K562 (cell line): ENCODE data around the gene CLDN15. TPM values are rescaled to one million over a fixed set of nuclear protein-coding genes. Genes with fewer than 3 reads are reported as not detected.

Experiments used
- ATF1 ChIP-seq, 2 experiments: fragments of 450-650 bp in 1 of 2; IDR thresholded peaks; 2 replicates each; pipeline ENCODE4 v1.6.1; 2016; ENCODE audit warnings: missing compliant biosample characterization in 1 of 2, missing genetic modification characterization in 1 of 2
- BHLHE40 ChIP-seq: IDR thresholded peaks from 2 replicates; pipeline ENCODE4 v1.6.1; 2011; ENCODE audit warnings: low read length, improper control_type of control experiment
- BMI1 ChIP-seq: fragments of 150-350 bp; IDR thresholded peaks from 2 replicates; pipeline ENCODE4 v1.6.1; 2014; ENCODE audit warnings: low read length
- CBFA2T2 ChIP-seq: fragments of 450-650 bp; conservative IDR thresholded peaks from 2 replicates; pipeline ENCODE4 v1.6.1; 2017; ENCODE audit warnings: mild to moderate bottlenecking
- CHCHD3 ChIP-seq: fragments of 250-450 bp; sonication (Bioruptor Pico); IDR thresholded peaks from 2 replicates; pipeline ENCODE4 v2.1.2; 2022; ENCODE audit warnings: mild to moderate bottlenecking
- CREB5 ChIP-seq: fragments of 250-450 bp; sonication (Bioruptor Pico); IDR thresholded peaks from 2 replicates; pipeline ENCODE4 v1.5.0; 2020; ENCODE audit warnings: mild to moderate bottlenecking
- CSDE1 ChIP-seq, 2 experiments: fragments of 450-650 bp; IDR thresholded peaks; 2 replicates each; pipeline ENCODE4 v1.6.1; 2016; ENCODE audit warnings: mild to moderate bottlenecking in 1 of 2
- HDGF ChIP-seq: fragments of 450-650 bp; IDR thresholded peaks from 2 replicates; pipeline ENCODE4 v1.6.1; 2016
- LARP7 ChIP-seq: fragments of 450-650 bp; IDR thresholded peaks from 2 replicates; pipeline ENCODE4 v1.6.1; 2016
- PYGO2 ChIP-seq: fragments of 450-650 bp; IDR thresholded peaks from 2 replicates; pipeline ENCODE4 v1.6.1; 2016; ENCODE audit warnings: mild to moderate bottlenecking, missing genetic modification characterization, moderate library complexity, missing compliant biosample characterization
- SRSF1 ChIP-seq: fragments of 200-400 bp; formaldehyde crosslinking; IDR thresholded peaks from 2 replicates; pipeline ENCODE4 v1.6.1; 2017; ENCODE audit warnings: mild to moderate bottlenecking, low read depth, low read length, moderate library complexity
- ZBTB34 ChIP-seq: fragments of 250-450 bp; sonication (Bioruptor Pico); IDR thresholded peaks from 2 replicates; pipeline ENCODE4 v1.8.0; 2021; ENCODE audit warnings: mild to moderate bottlenecking, moderate library complexity
- ZNF143 ChIP-seq: sonication (generic); formaldehyde crosslinking; IDR thresholded peaks from 2 replicates; pipeline ENCODE4 v1.9.0; 2022; ENCODE audit warnings: mild to moderate bottlenecking, missing genetic modification reagents
- ZNF274 ChIP-seq: IDR thresholded peaks from 2 replicates; pipeline ENCODE4 v1.6.1; 2011; ENCODE audit warnings: low read depth, mild to moderate bottlenecking, low read length, moderate library complexity, borderline replicate concordance
- ZNF324 ChIP-seq: fragments of 250-450 bp; sonication (Bioruptor Pico); IDR thresholded peaks from 2 replicates; pipeline ENCODE4 v1.4.0; 2020; ENCODE audit warnings: mild to moderate bottlenecking
- ZNF384 ChIP-seq: IDR thresholded peaks from 2 replicates; pipeline ENCODE4 v1.6.1; 2012; ENCODE audit warnings: low read depth, low read length, improper control_type of control experiment
- ZNF445 ChIP-seq: fragments of 250-450 bp; sonication (Bioruptor Pico); IDR thresholded peaks from 2 replicates; pipeline ENCODE4 v1.4.0; 2020; ENCODE audit warnings: low read depth, mild to moderate bottlenecking, moderate library complexity
- ZNF778 ChIP-seq: fragments of 450-650 bp; formaldehyde crosslinking; IDR thresholded peaks from 2 replicates; pipeline ENCODE4 v1.4.0; 2020; ENCODE audit warnings: mild to moderate bottlenecking, moderate library complexity
- polyA plus RNA-seq, 8 experiments: library from polyadenylated mRNA; depleted of rRNA in 4 of 8; stranded (reverse) in 5 of 8; unstranded in 3 of 8; fragments of >200 nt; fragmentation: Nextera tagmentation in 2 of 8; fragmentation: Illumina TruSeq in 1 of 8; extraction: Ambion mirVana in 2 of 8; extraction: Trizol in 1 of 8; gene quantifications; 2 replicates each; pipeline versions ENCODE4 v1.2.1 to v1.2.3, GENCODE V29; 2011 to 2014; ENCODE audit warnings: inconsistent platforms in 1 of 8, missing spikeins in 1 of 8
- total RNA-seq, 7 experiments: library from RNA; depleted of rRNA in 6 of 7; stranded (reverse); fragments of >200 nt in 6 of 7; fragmentation: Illumina TruSeq in 2 of 7; extraction: Trizol in 2 of 7; gene quantifications; 2 replicates each; pipeline versions ENCODE4 v1.2.1 to v1.2.3, GENCODE V29; 2011 to 2021; ENCODE audit warnings: low replicate concordance in 1 of 7
- TF ChIP-seq, protein P1 (sequence below): IDR thresholded peaks from 2 replicates; pipeline ENCODE4 v1.6.1; 2012; ENCODE audit warnings: low read depth, low read length, improper control_type of control experiment, borderline replicate concordance
- TF ChIP-seq, protein P2 (sequence below): sonication (generic); formaldehyde crosslinking; IDR thresholded peaks from 2 replicates; pipeline ENCODE4 v1.8.0; 2022; ENCODE audit warnings: missing genetic modification reagents, mild to moderate bottlenecking, borderline replicate concordance
- TF ChIP-seq, protein P3 (sequence below): fragments of 250-450 bp; sonication (Bioruptor Pico); IDR thresholded peaks from 2 replicates; pipeline ENCODE4 v1.4.0; 2020; ENCODE audit warnings: mild to moderate bottlenecking, moderate library complexity

CLDN15 gene
- total and polyA plus RNA-seq, 9 of the 15 experiments (the other 6 are each of a cell fraction or from before 2014, with no cell fraction given) = 0.32 to 14.5 (median 7.4) TPM

DNA sequence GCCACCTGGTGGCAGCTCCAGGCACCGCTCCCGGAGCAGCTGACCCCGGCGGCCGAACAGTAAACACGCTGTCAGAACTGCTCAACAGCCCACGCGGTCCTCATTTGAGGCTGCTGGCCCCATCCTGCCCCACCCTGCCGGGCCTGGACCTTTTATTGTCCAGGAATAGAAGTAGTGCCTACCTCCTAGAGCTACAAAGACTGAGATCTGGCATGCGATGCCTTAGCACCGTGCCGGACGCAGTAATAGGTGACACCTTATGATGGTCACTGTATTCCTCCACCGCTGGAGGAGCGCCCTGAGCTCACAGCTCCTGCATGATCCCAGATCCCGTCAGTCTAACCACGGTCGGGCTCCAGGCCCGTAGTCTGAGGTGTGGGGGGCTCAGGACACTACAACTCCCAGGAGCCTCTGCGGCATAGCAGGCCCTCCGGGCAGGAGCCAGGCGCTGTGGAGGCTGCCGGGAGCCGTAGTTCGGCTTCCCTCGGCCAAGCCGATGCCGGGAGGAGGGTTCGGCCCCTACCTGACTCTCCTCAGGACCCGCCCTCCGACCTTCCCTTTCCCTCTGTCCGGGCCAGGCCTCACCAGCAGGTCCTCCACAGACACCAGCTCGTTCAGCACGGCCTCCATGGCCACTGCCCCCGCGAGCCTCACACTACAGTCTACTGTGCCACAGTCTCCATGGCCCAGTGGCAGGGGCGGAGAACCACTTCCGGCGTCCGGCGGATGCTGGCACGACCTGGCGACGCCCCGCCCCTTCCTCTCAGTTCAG lies 7.0 kb upstream of the CLDN15 start, which contains the start of gene FIS1 (continued):
- TF ChIP-seq CREB5 (CRISPR knock-in tag) (no peak), ZNF384 (no peak), CBFA2T2 (no peak), ZNF445 (CRISPR knock-in tag) (0 out of 2 replicates have a peak, but pooled peaks have one; percentile 70), CSDE1 (IDR thresholded peaks at IDR 0.05) (no peak), ZNF274 (no peak), SRSF1 (no peak), ZNF324 (CRISPR knock-in tag) (no peak), BHLHE40 (peak; percentile 79), PYGO2 (tag) (peak; percentile 27; the same call in 1 of the 2 replicates), LARP7 (no peak), ATF1 (CRISPR knock-in tag; IDR thresholded peaks at IDR 0.05) (no peak), ATF1 (tag; IDR thresholded peaks at IDR 0.05) (peak; percentile 75), HDGF (peak; percentile 48; the same call in 1 of the 2 replicates), BMI1 (no peak), CHCHD3 (CRISPR knock-in tag) (no peak), ZNF143 (CRISPR knock-in tag) (peak; percentile 100), ZNF778 (CRISPR knock-in tag) (no peak), ZBTB34 (no peak)
- TF ChIP-seq, protein P1, sequence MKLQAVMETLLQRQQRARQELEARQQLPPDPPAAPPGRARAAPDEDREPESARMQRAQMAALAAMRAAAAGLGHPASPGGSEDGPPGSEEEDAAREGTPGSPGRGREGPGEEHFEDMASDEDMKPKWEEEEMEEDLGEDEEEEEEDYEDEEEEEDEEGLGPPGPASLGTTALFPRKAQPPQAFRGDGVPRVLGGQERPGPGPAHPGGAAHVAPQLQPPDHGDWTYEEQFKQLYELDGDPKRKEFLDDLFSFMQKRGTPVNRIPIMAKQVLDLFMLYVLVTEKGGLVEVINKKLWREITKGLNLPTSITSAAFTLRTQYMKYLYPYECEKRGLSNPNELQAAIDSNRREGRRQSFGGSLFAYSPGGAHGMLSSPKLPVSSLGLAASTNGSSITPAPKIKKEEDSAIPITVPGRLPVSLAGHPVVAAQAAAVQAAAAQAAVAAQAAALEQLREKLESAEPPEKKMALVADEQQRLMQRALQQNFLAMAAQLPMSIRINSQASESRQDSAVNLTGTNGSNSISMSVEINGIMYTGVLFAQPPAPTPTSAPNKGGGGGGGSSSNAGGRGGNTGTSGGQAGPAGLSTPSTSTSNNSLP = no peak
- TF ChIP-seq, protein P2, sequence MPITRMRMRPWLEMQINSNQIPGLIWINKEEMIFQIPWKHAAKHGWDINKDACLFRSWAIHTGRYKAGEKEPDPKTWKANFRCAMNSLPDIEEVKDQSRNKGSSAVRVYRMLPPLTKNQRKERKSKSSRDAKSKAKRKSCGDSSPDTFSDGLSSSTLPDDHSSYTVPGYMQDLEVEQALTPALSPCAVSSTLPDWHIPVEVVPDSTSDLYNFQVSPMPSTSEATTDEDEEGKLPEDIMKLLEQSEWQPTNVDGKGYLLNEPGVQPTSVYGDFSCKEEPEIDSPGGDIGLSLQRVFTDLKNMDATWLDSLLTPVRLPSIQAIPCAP (CRISPR knock-in tag) = no peak
- TF ChIP-seq, protein P3, sequence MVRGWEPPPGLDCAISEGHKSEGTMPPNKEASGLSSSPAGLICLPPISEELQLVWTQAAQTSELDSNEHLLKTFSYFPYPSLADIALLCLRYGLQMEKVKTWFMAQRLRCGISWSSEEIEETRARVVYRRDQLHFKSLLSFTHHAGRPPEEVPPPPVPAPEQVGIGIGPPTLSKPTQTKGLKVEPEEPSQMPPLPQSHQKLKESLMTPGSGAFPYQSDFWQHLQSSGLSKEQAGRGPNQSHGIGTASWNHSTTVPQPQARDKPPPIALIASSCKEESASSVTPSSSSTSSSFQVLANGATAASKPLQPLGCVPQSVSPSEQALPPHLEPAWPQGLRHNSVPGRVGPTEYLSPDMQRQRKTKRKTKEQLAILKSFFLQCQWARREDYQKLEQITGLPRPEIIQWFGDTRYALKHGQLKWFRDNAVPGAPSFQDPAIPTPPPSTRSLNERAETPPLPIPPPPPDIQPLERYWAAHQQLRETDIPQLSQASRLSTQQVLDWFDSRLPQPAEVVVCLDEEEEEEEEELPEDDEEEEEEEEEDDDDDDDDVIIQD (CRISPR knock-in tag) = no peak
